Spleen (tissue), 11 donors: ENCODE measurements around the gene CDH8. TPM values are rescaled to one million over a fixed set of nuclear protein-coding genes. Genes with fewer than 3 reads are reported as not detected.

Experiments
- DNase-seq: peaks from one replicate; pipeline ENCODE4 v3.0.0-alpha.2; 2020
- H3K27ac ChIP-seq, 8 donors: fragments of 200-600 bp; sonication (generic) in 7 of 8; 1 replicate in 4 of 8; 2 replicates in 4 of 8; pipeline versions ENCODE4 v1.5.0 to v1.8.0; 2016 to 2021; ENCODE audit warnings: inconsistent platforms in 4 of 8, mild to moderate bottlenecking in 4 of 8, moderate library complexity in 1 of 8
- H3K27me3 ChIP-seq, 7 donors: fragments of 200-600 bp; sonication (generic) in 6 of 7; replicated peaks in 1 of 7; 1 replicate in 4 of 7; 2 replicates in 3 of 7; pipeline versions ENCODE4 v1.5.0 to v1.8.0; 2016 to 2021; ENCODE audit warnings: inconsistent platforms in 3 of 7, mild to moderate bottlenecking in 1 of 7
- H3K36me3 ChIP-seq, 6 donors: fragments of 200-600 bp; sonication (generic) in 5 of 6; 1 replicate in 4 of 6; 2 replicates in 2 of 6; pipeline versions ENCODE4 v1.5.0 to v1.8.0; 2016 to 2021; ENCODE audit warnings: inconsistent platforms in 2 of 6
- H3K4me1 ChIP-seq, 6 donors: fragments of 200-600 bp; sonication (generic) in 5 of 6; 1 replicate in 3 of 6; 2 replicates in 3 of 6; pipeline versions ENCODE4 v1.5.0 to v1.8.0; 2016 to 2021; ENCODE audit warnings: inconsistent platforms in 3 of 6
- H3K4me3 ChIP-seq, 8 donors: fragments of 200-600 bp; sonication (generic) in 7 of 8; 1 replicate in 4 of 8; 2 replicates in 4 of 8; pipeline versions ENCODE4 v1.5.0 to v1.8.0; 2016 to 2021; ENCODE audit warnings: inconsistent platforms in 4 of 8, mild to moderate bottlenecking in 4 of 8, moderate library complexity in 2 of 8
- H3K9me3 ChIP-seq, 8 donors: fragments of 200-600 bp; sonication (generic) in 7 of 8; 1 replicate in 4 of 8; 2 replicates in 4 of 8; pipeline versions ENCODE4 v1.5.0 to v1.8.0; 2016 to 2021; ENCODE audit warnings: inconsistent platforms in 4 of 8
- POLR2A ChIP-seq, 3 donors: fragments of 450-650 bp; IDR thresholded peaks; one replicate each; pipeline ENCODE4 v1.5.1; 2017; ENCODE audit warnings: antibody characterized with exemption in 3 of 3, mild to moderate bottlenecking in 1 of 3
- POLR2AphosphoS5 ChIP-seq, 3 donors: sonication (generic); formaldehyde crosslinking; IDR thresholded peaks; one replicate each; pipeline ENCODE4 v1.5.1; 2017; ENCODE audit warnings: antibody characterized with exemption in 3 of 3
- WGBS, 5 donors: extraction: QIAGEN DNeasy Blood & Tissue Kit in 3 of 5; methylation state at CpG; one replicate each; pipeline versions ENCODE4 v1.1.5 to v1.1.7; 2013 to 2018; 5-methylcytosine and 5-hydroxymethylcytosine counted together
- intact Hi-C: fragments of 100-400 bp; cut with DNase I; formaldehyde crosslinking; loops from one replicate; pipeline ENCODE4 v1.15.0; 2023; ENCODE audit warnings: low total_unique reads
- polyA plus RNA-seq, 3 donors: library from polyadenylated mRNA; stranded (reverse); fragments of 200-250 nt; gene quantifications; one replicate each; pipeline ENCODE4 v1.2.1, GENCODE V29; 2013
- total RNA-seq, 7 donors: library from RNA; depleted of rRNA in 3 of 7; stranded (reverse); fragments of >200 nt in 3 of 7; fragmentation: NEBNext Ultra II Directional in 4 of 7; extraction: Animal tissue kit (Norgen Biotek cat#: 25700) in 4 of 7; gene quantifications; one replicate each; pipeline versions ENCODE4 v1.1.0 to v1.2.1, GENCODE V29; 2016 to 2021
- TF ChIP-seq, protein P1 (sequence below), 11 experiments: fragments of 200-600 bp in 7 of 11; fragments of 450-650 bp in 4 of 11; sonication (generic) in 4 of 11; IDR thresholded peaks in 8 of 11; conservative IDR thresholded peaks in 3 of 11; 1 replicate in 7 of 11; 2 replicates in 4 of 11; pipeline versions ENCODE4 v1.4.0 to v1.8.0; 2016 to 2021; ENCODE audit warnings: antibody characterized with exemption in 11 of 11, inconsistent platforms in 4 of 11, mild to moderate bottlenecking in 1 of 11
- donor health status: healthy with polysubstance abuse.
- donor health status: DM: no; HTN: no; CAD: no; lungs with moderate emphysema.
- donor health status: DM: no; HTN: no; CAD: no.
- donor health status: Bipolar disorder and iron deficiency.
- donor health status: healthy.
- donor health status: DM: no; HTN: no; CAD: no.
- donor health status: DM: yes; HTN: yes; CAD: no.

CDH8 gene
- total and polyA plus RNA-seq, 10 donors = under 0.01 to 1.4 (median under 0.01) TPM; not detected in 7

DNA sequence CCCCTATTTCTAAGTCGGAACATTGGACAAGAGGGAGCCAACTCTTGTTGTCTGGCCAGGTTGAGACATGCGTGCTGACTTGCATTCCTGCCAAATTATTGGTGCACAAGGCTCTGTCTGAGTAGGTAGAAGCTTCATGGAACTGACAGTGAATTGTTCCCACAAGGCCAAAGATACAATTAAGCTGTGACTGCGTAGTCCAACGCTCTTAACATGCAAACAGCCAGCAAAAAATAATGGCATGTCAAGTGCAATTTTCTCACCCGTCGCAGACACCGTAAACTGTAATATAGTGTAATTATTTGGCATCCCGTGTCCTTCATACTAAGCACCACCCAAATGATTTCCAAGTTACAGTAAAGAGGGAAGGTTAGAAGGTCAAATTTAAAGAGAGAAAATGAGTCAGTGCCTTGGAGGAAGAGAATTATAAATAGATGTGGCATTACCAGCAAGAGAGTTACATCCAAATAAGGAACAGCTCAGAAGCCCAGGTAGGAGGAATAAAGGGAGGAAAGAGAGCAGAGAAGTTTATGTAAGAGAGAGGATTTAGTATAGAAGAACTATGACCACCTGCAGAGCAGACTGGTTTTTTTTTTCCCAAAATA lies 21.8 kb downstream of the CDH8 start:
- intact Hi-C loops = no loop called here
- H3K27ac ChIP-seq = no peak overlapping the region
- H3K4me3 ChIP-seq = no peak overlapping the region
- no peaks in the 10 kb centered on the region for H3K27me3 ChIP-seq
- WGBS, 5 donors = 76 to 88% (median 82%) methylated on average over 8 of the region's 8 CpGs
- peaks cover 0 to 5% (median 0%) of the 10 kb centered on the region in 8 donors for H3K9me3 ChIP-seq
- no peak for DNase-seq
- H3K4me1 ChIP-seq = no peaks in the 10 kb centered on the region
- TF ChIP-seq, protein P1, sequence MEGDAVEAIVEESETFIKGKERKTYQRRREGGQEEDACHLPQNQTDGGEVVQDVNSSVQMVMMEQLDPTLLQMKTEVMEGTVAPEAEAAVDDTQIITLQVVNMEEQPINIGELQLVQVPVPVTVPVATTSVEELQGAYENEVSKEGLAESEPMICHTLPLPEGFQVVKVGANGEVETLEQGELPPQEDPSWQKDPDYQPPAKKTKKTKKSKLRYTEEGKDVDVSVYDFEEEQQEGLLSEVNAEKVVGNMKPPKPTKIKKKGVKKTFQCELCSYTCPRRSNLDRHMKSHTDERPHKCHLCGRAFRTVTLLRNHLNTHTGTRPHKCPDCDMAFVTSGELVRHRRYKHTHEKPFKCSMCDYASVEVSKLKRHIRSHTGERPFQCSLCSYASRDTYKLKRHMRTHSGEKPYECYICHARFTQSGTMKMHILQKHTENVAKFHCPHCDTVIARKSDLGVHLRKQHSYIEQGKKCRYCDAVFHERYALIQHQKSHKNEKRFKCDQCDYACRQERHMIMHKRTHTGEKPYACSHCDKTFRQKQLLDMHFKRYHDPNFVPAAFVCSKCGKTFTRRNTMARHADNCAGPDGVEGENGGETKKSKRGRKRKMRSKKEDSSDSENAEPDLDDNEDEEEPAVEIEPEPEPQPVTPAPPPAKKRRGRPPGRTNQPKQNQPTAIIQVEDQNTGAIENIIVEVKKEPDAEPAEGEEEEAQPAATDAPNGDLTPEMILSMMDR (IDR thresholded peaks at IDR 0.05 in 8 of 11, conservative IDR thresholded peaks at IDR 0.05 in 3 of 11) = no peak
- TF ChIP-seq POLR2A (IDR thresholded peaks at IDR 0.05) = no peak
- TF ChIP-seq POLR2AphosphoS5 (IDR thresholded peaks at IDR 0.05) = no peak
- no peaks in the 10 kb centered on the region for H3K36me3 ChIP-seq

DNA sequence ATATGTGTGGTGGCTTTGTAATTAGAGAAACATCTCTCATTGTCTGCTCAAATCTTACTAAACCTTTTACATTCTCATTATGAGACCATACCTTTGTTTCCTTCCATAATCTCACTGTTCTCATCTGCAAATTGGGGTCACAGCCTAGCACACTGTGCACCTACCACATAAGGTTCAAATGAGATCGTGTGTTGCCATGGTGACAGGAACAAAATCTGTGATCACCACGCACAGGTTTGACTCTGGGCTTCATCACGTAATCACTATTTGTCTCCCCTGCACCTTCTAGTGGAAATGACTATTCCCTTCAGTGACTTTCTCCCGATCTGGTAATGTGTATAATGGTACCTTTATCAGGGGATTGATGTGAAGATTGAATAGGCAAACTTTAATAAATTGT lies 26.1 kb downstream of the CDH8 start:
- H3K4me3 ChIP-seq = no peak overlapping the region
- intact Hi-C loops = no loop called here
- H3K27me3 ChIP-seq = no peaks in the 10 kb centered on the region
- no peak for DNase-seq
- H3K36me3 ChIP-seq = no peaks in the 10 kb centered on the region
- 85 to 90% (median 87%) methylated on average over 4 of the region's 4 CpGs for WGBS, 5 donors
- H3K9me3 ChIP-seq = peaks cover 0 to 3% (median 0%) of the 10 kb centered on the region in 8 donors
- no peaks in the 10 kb centered on the region for H3K4me1 ChIP-seq
- H3K27ac ChIP-seq = no peak overlapping the region
- TF ChIP-seq, protein P1 (IDR thresholded peaks at IDR 0.05 in 8 of 11, conservative IDR thresholded peaks at IDR 0.05 in 3 of 11) = no peak
- no peak for TF ChIP-seq POLR2AphosphoS5 (IDR thresholded peaks at IDR 0.05)
- no peak for TF ChIP-seq POLR2A (IDR thresholded peaks at IDR 0.05)

DNA sequence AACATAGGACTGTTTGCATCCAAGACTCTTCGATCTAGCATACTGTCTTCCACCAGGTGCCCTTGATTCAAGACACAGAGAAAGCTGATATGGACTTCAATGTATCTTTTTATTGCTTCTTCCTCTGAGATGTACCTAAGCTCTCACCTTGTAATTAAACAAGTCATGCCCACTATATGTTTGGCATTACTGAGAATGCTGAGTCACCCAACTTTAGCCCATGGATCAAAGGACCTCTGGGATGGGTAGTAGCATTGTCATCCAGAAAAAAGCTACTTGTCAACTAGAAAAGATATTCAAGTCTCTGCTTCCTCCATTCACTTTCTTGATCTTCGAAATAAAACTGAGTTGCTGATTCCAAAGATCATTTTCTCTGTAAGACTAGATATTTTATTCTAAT lies 37.8 kb downstream of the CDH8 start:
- Histone ChIP-seq H3K9me3 (no peaks in the 10 kb centered on the region), H3K27me3 (no peaks in the 10 kb centered on the region), H3K27ac (no peak overlapping the region), H3K4me1 (no peaks in the 10 kb centered on the region), H3K4me3 (no peak overlapping the region), H3K36me3 (no peaks in the 10 kb centered on the region)
- TF ChIP-seq POLR2AphosphoS5 (IDR thresholded peaks at IDR 0.05) = no peak
- no peak for TF ChIP-seq POLR2A (IDR thresholded peaks at IDR 0.05)
- TF ChIP-seq, protein P1 (IDR thresholded peaks at IDR 0.05 in 8 of 11, conservative IDR thresholded peaks at IDR 0.05 in 3 of 11) = no peak
- DNase-seq = no peak
- intact Hi-C loops = no loop called here
- 77 to 89% (median 84%) methylated on average over 2 of the region's 2 CpGs for WGBS, 5 donors

DNA sequence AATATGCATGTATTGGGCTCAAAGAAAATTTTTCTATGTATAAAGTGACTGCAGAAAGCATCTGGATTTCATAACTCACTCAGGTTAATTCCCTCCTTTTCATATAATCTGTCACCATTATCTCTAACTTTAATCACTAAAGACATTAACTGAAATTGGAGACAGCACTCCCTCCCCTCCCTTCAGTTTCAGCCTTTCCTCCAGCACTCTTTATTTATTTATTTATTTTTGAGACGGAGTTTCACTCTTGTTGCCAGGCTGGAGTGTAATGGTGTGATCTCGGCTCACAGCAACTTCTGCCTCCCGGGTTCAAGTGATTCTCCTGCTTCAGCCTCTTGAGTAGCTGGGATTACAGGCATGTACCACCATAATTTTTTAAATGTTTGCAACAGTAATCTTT lies 43.1 kb downstream of the CDH8 start:
- no peak overlapping the region for H3K4me3 ChIP-seq
- intact Hi-C loops = no loop called here
- no peaks in the 10 kb centered on the region for H3K36me3 ChIP-seq
- 57 to 70% (median 63%) methylated on average over 3 of the region's 3 CpGs for WGBS, 5 donors
- no peaks in the 10 kb centered on the region for H3K4me1 ChIP-seq
- DNase-seq = no peak
- no peaks in the 10 kb centered on the region for H3K9me3 ChIP-seq
- no peaks in the 10 kb centered on the region for H3K27me3 ChIP-seq
- TF ChIP-seq, protein P1 (IDR thresholded peaks at IDR 0.05 in 8 of 11, conservative IDR thresholded peaks at IDR 0.05 in 3 of 11) = no peak
- TF ChIP-seq POLR2A (IDR thresholded peaks at IDR 0.05) = no peak
- TF ChIP-seq POLR2AphosphoS5 (IDR thresholded peaks at IDR 0.05) = no peak
- no peak overlapping the region for H3K27ac ChIP-seq
